ENCODE data around the gene TMEM109. TPM values are rescaled to one million over a fixed set of nuclear protein-coding genes. Genes with fewer than 3 reads are reported as not detected.

Gene TMEM109
- total RNA-seq, 4 donors from 2014 or later: 35.2 to 47.2 (median 45.1) TPM

GRCh38 chr11:60942970-60943565 lies 29.1 kb downstream of the TMEM109 start:
- Histone ChIP-seq H3K36me3 (no peaks in the 10 kb centered on the region), H3K4me1 (peaks cover 0 to 10% (median 3%) of the 10 kb centered on the region in 4 donors), H3K4me3 (no peak overlapping the region), H3K9me3 (no peaks in the 10 kb centered on the region), H3K27me3 (no peaks in the 10 kb centered on the region), H3K27ac (peak overlapping the region in 1 of 4 donors; percentile 12)
- no peak for TF ChIP-seq POLR2A (IDR thresholded peaks at IDR 0.05)
- peak; percentile 55 for DNase-seq
- intact Hi-C loops (cut with DNase I; ENCODE audit: low total_unique reads) (no loop called here), in situ Hi-C loops (cut with MboI; ENCODE audit: low pct_ligation_motif_present in 1 of 4, low pct_unique_long_range_greater_than_20kb in 1 of 4, low sequenced_read_pairs in 3 of 4) (no loop called here)
- 33% methylated on average over 9 of the region's 9 CpGs; no CpG with 5 or more reads in 1 of the 2 donors for WGBS, 2 donors (ENCODE audit: low coverage in 1 of 2)

DNA sequence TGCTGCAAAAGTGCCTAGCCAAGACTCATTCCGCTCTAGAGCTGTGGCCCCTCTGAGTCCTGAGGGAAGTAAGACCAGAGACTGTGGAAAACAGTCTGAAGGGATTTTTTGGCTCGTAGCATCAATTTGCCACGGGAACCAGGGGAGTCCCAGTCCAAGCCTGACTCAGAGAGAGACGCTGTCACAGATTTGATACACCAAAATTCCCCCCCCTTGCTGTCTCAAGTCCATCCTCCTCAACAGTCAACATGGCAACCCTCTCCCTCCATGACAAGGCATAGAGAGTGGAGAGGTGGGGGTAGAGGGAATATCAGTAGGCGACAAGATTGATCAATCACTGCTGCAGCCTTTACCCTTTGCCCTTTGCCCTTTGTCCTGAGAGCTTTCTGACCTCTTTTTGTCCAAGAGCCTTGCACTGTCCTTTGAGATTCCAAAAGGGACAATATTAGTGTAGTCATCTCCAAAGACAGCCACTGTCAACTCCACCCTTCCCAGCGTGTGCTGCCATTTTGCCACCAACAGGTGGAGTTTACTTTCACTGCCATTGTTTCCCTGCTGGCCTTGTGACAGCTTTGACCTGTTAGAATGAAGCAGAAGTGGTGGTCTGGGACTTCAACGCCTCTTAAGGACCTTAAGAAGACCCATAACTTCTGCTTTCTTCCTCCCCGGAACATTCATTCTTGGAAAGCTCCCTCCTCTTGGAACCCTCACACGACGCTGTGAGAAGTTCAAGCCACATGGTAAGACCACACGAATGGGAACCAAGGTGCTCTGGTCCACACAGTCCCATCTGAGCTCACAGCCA lies 30.7 kb downstream of the TMEM109 start:
- DNase-seq: no peak
- TF ChIP-seq POLR2A (IDR thresholded peaks at IDR 0.05) (no peak), EP300 (IDR thresholded peaks at IDR 0.05; ENCODE audit: low read depth) (no peak), POLR2AphosphoS5 (IDR thresholded peaks at IDR 0.05) (no peak)
- TF ChIP-seq, protein P1, sequence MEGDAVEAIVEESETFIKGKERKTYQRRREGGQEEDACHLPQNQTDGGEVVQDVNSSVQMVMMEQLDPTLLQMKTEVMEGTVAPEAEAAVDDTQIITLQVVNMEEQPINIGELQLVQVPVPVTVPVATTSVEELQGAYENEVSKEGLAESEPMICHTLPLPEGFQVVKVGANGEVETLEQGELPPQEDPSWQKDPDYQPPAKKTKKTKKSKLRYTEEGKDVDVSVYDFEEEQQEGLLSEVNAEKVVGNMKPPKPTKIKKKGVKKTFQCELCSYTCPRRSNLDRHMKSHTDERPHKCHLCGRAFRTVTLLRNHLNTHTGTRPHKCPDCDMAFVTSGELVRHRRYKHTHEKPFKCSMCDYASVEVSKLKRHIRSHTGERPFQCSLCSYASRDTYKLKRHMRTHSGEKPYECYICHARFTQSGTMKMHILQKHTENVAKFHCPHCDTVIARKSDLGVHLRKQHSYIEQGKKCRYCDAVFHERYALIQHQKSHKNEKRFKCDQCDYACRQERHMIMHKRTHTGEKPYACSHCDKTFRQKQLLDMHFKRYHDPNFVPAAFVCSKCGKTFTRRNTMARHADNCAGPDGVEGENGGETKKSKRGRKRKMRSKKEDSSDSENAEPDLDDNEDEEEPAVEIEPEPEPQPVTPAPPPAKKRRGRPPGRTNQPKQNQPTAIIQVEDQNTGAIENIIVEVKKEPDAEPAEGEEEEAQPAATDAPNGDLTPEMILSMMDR (IDR thresholded peaks at IDR 0.05): no peak
- Histone ChIP-seq H3K4me3 (no peak overlapping the region), H3K36me3 (no peaks in the 10 kb centered on the region), H3K9me3 (no peaks in the 10 kb centered on the region), H3K27me3 (no peaks in the 10 kb centered on the region), H3K27ac (no peak overlapping the region), H3K4me1 (peaks cover 0 to 12% (median 5%) of the 10 kb centered on the region in 4 donors)
- WGBS, 2 donors (ENCODE audit: low coverage in 1 of 2): 72 to 79% methylated on average over 7 to 11 of the region's 11 CpGs
- in situ Hi-C loops (cut with MboI; ENCODE audit: low pct_ligation_motif_present in 1 of 4, low pct_unique_long_range_greater_than_20kb in 1 of 4, low sequenced_read_pairs in 3 of 4): no loop called here
- intact Hi-C loops (cut with DNase I; ENCODE audit: low total_unique reads): no loop called here

GRCh38 chr11:60945295-60945667 lies 31.3 kb downstream of the TMEM109 start:
- H3K27ac ChIP-seq: no peak overlapping the region
- 93% methylated on average over 5 of the region's 5 CpGs; no CpG with 5 or more reads in 1 of the 2 donors for WGBS, 2 donors (ENCODE audit: low coverage in 1 of 2)
- H3K27me3 ChIP-seq: no peaks in the 10 kb centered on the region
- in situ Hi-C loops (cut with MboI; ENCODE audit: low pct_ligation_motif_present in 1 of 4, low pct_unique_long_range_greater_than_20kb in 1 of 4, low sequenced_read_pairs in 3 of 4): no loop called here
- H3K36me3 ChIP-seq: no peaks in the 10 kb centered on the region
- TF ChIP-seq, protein P1 (IDR thresholded peaks at IDR 0.05): no peak
- TF ChIP-seq POLR2A (IDR thresholded peaks at IDR 0.05): no peak
- no peak for TF ChIP-seq EP300 (IDR thresholded peaks at IDR 0.05; ENCODE audit: low read depth)
- no peak for TF ChIP-seq POLR2AphosphoS5 (IDR thresholded peaks at IDR 0.05)
- H3K4me1 ChIP-seq: peaks cover 0 to 18% (median 5%) of the 10 kb centered on the region in 4 donors
- intact Hi-C loops (cut with DNase I; ENCODE audit: low total_unique reads): no loop called here
- H3K4me3 ChIP-seq: no peak overlapping the region
- H3K9me3 ChIP-seq: no peaks in the 10 kb centered on the region
- no peak for DNase-seq

DNA sequence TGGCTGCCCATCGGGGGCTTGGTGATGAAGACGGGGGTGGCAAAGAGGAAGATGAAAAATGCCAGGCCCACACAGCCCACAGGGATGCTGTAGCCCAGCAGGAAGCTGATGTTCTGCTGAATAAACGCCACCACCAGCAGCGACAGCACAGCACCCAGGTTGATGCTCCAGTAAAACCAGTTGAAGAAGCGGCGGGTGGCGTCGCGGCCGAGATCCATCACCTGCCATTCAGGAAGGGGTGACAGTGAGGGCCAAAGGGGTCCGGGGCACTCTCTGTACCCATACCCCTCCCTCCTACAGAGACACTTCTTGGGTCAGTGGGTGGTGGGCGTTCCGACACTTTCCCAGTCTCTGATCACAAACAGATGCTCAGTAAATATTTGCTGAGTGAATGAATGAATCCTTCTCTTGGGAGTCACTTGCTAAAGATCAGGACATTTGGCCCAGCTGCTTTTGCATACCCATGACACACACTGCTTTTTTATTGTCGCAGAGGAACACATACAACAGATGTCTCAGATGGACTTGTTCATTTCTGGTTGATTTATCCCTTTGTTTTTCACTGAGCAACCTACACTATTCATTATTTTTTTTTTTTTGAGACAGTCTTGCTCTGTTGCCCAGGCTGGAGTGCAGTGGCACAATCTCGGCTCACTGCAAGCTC lies 32.8 kb downstream of the TMEM109 start:
- H3K9me3 ChIP-seq: no peaks in the 10 kb centered on the region
- no peak overlapping the region for H3K27ac ChIP-seq
- 83 to 91% methylated on average over 1 to 15 of the region's 15 CpGs for WGBS, 2 donors (ENCODE audit: low coverage in 1 of 2)
- DNase-seq: no peak
- H3K4me3 ChIP-seq: no peak overlapping the region
- H3K4me1 ChIP-seq: peaks cover 0 to 29% (median 12%) of the 10 kb centered on the region in 4 donors
- intact Hi-C loops (cut with DNase I; ENCODE audit: low total_unique reads): no loop called here
- no peaks in the 10 kb centered on the region for H3K27me3 ChIP-seq
- H3K36me3 ChIP-seq: no peaks in the 10 kb centered on the region
- TF ChIP-seq, protein P1 (IDR thresholded peaks at IDR 0.05): no peak
- no peak for TF ChIP-seq EP300 (IDR thresholded peaks at IDR 0.05; ENCODE audit: low read depth)
- no peak for TF ChIP-seq POLR2A (IDR thresholded peaks at IDR 0.05)
- no peak for TF ChIP-seq POLR2AphosphoS5 (IDR thresholded peaks at IDR 0.05)
- in situ Hi-C loops (cut with MboI; ENCODE audit: low pct_ligation_motif_present in 1 of 4, low pct_unique_long_range_greater_than_20kb in 1 of 4, low sequenced_read_pairs in 3 of 4): no loop called here
